CD14-positive monocyte (primary cell): Measurements from ENCODE around the gene TMPRSS5. TPM values are rescaled to one million over a fixed set of nuclear protein-coding genes. Genes with fewer than 3 reads are reported as not detected.

Source experiments
- DNase-seq, 3 donors: peaks; one replicate each; pipeline ENCODE4 v3.0.0-alpha.2; 2011 to 2022
- H2AFZ ChIP-seq: 2 replicates; pipeline ENCODE4 v1.6.0; 2012; ENCODE audit warnings: mild to moderate bottlenecking, low read depth, low read length, inconsistent platforms; ENCODE audit not compliant: insufficient read depth, poor library complexity, severe bottlenecking
- H3K27ac ChIP-seq, 2 donors: 1 replicate in 1 of 2; 2 replicates in 1 of 2; pipeline ENCODE4 v1.5.1; 2012 to 2013; ENCODE audit warnings: low read length in 2 of 2, control low read depth in 1 of 2, inconsistent platforms in 1 of 2, low read depth in 1 of 2, mild to moderate bottlenecking in 1 of 2
- H3K27me3 ChIP-seq, 2 donors: one replicate each; pipeline versions ENCODE4 v1.6.0 to v1.6.1; 2011 to 2013; ENCODE audit warnings: low read length in 2 of 2; ENCODE audit not compliant: control insufficient read depth in 2 of 2, insufficient read depth in 2 of 2
- H3K36me3 ChIP-seq, 2 donors: replicated peaks in 1 of 2; 1 replicate in 1 of 2; 2 replicates in 1 of 2; pipeline versions ENCODE4 v1.5.1 to v1.6.1; 2012 to 2013; ENCODE audit warnings: low read length in 2 of 2, control low read depth in 1 of 2, inconsistent platforms in 1 of 2, mild to moderate bottlenecking in 1 of 2; ENCODE audit not compliant: insufficient read depth in 2 of 2, control insufficient read depth in 1 of 2
- H3K4me1 ChIP-seq, 2 donors: 1 replicate in 1 of 2; 2 replicates in 1 of 2; pipeline versions ENCODE4 v1.5.1 to v1.6.1; 2012 to 2013; ENCODE audit warnings: low read length in 2 of 2, control low read depth in 1 of 2, inconsistent platforms in 1 of 2, mild to moderate bottlenecking in 1 of 2, moderate library complexity in 1 of 2; ENCODE audit not compliant: insufficient read depth in 2 of 2, control insufficient read depth in 1 of 2
- H3K4me2 ChIP-seq: replicated peaks from 2 replicates; pipeline ENCODE3; 2012; ENCODE audit warnings: low read length, moderate library complexity, mild to moderate bottlenecking; ENCODE audit not compliant: poor library complexity, severe bottlenecking; ENCODE audit errors: extremely low read depth
- H3K4me3 ChIP-seq, 3 experiments: fragments of 200-600 bp in 1 of 3; sonication (generic) in 1 of 3; replicated peaks in 1 of 3; 1 replicate in 2 of 3; 2 replicates in 1 of 3; pipeline ENCODE4 v1.5.1; 2011 to 2013; ENCODE audit warnings: low read length in 3 of 3, mild to moderate bottlenecking in 3 of 3, control low read depth in 2 of 3, low read depth in 2 of 3, inconsistent platforms in 1 of 3, moderate library complexity in 1 of 3
- H3K79me2 ChIP-seq: 2 replicates; pipeline ENCODE4 v1.6.0; 2012; ENCODE audit warnings: mild to moderate bottlenecking, control low read depth, inconsistent platforms, low read length, moderate library complexity; ENCODE audit not compliant: insufficient read depth
- H3K9ac ChIP-seq: 2 replicates; pipeline ENCODE4 v1.6.0; 2017; ENCODE audit warnings: low read length, mild to moderate bottlenecking; ENCODE audit not compliant: insufficient read depth, poor library complexity, severe bottlenecking
- H3K9me3 ChIP-seq, 2 donors: replicated peaks in 1 of 2; 1 replicate in 1 of 2; 2 replicates in 1 of 2; pipeline versions ENCODE4 v1.5.1 to v1.6.1; 2012 to 2013; ENCODE audit warnings: low read length in 2 of 2, control low read depth in 1 of 2; ENCODE audit not compliant: control insufficient read depth in 1 of 2, insufficient read depth in 1 of 2
- H4K20me1 ChIP-seq: 2 replicates; pipeline ENCODE4 v1.6.0; 2012; ENCODE audit warnings: mild to moderate bottlenecking, low read length, control low read depth, moderate library complexity; ENCODE audit not compliant: insufficient read depth
- H3K27ac Mint-ChIP-seq, 7 donors: one replicate each; pipeline ENCODE4 v1.8.0; 2020; ENCODE audit warnings: mild to moderate bottlenecking in 7 of 7, mixed read lengths in 7 of 7, moderate library complexity in 6 of 7, inconsistent platforms in 2 of 7
- H3K27me3 Mint-ChIP-seq, 3 donors: one replicate each; pipeline ENCODE4 v1.8.0; 2021 to 2022; ENCODE audit warnings: low read depth in 3 of 3, mild to moderate bottlenecking in 3 of 3, mixed read lengths in 3 of 3, moderate library complexity in 3 of 3, inconsistent platforms in 1 of 3
- H3K36me3 Mint-ChIP-seq, 2 donors: one replicate each; pipeline ENCODE4 v1.8.0; 2020; ENCODE audit warnings: mixed read lengths in 2 of 2, inconsistent platforms in 1 of 2, mild to moderate bottlenecking in 1 of 2
- H3K4me1 Mint-ChIP-seq: one replicate; pipeline ENCODE4 v1.8.0; 2020; ENCODE audit warnings: mild to moderate bottlenecking, mixed read lengths
- H3K4me3 Mint-ChIP-seq, 2 donors: one replicate each; pipeline ENCODE4 v1.8.0; 2020; ENCODE audit warnings: mild to moderate bottlenecking in 2 of 2, mixed read lengths in 2 of 2, moderate library complexity in 1 of 2
- H3K9me3 Mint-ChIP-seq, 7 donors: one replicate each; pipeline ENCODE4 v1.8.0; 2020 to 2022; ENCODE audit warnings: mixed read lengths in 7 of 7, mild to moderate bottlenecking in 6 of 7, moderate library complexity in 6 of 7, inconsistent platforms in 2 of 7
- WGBS: methylation state at CpG from one replicate; pipeline ENCODE4 v1.1.5; 2013; ENCODE audit warnings: missing lambda C conversion rate; ENCODE audit not compliant: insufficient coverage; 5-methylcytosine and 5-hydroxymethylcytosine counted together
- intact Hi-C, 2 donors: fragments of 100-400 bp; cut with micrococcal nuclease; formaldehyde crosslinking; loops; one replicate each; pipeline versions ENCODE4 v1.15.0 to v1.15.1; 2023
- polyA plus RNA-seq, 3 donors: library from polyadenylated mRNA; depleted of rRNA in 1 of 3; unstranded in 2 of 3; stranded (reverse) in 1 of 3; fragments of 300-500 nt in 2 of 3; fragments of >200 nt in 1 of 3; fragmentation: Illumina TruSeq in 2 of 3; gene quantifications; 1 replicate in 2 of 3; 2 replicates in 1 of 3; pipeline ENCODE4 v1.2.3, GENCODE V29; 2012 to 2021
- TF ChIP-seq, protein P1 (sequence below): fragments of 200-600 bp; IDR thresholded peaks from one replicate; pipeline ENCODE4 v1.8.0; 2022; ENCODE audit warnings: antibody characterized with exemption, mild to moderate bottlenecking

The TMPRSS5 gene
- polyA plus RNA-seq, 3 donors, result 0.80 TPM; not detected in 2

- Histone ChIP-seq H3K27ac (no peak overlapping the region), H3K9ac (no peak overlapping the region), H3K36me3 (no peaks in the 10 kb centered on the region), H3K4me3 (no peak overlapping the region), H4K20me1 (no peaks in the 10 kb centered on the region), H3K4me2 (no peak overlapping the region), H3K27me3 (no peaks in the 10 kb centered on the region), H3K9me3 (peaks cover 0 to 7% of the 10 kb centered on the region in 2 donors), H3K79me2 (no peaks in the 10 kb centered on the region), H3K4me1 (no peaks in the 10 kb centered on the region), H2AFZ (no peak overlapping the region)
- intact Hi-C loops, result no loop called here
- no peak overlapping the region for H3K27ac Mint-ChIP-seq
- no CpG with 5 or more reads among the region's 2 CpGs for WGBS
- peaks cover 4 to 8% of the 10 kb centered on the region in 2 donors for H3K36me3 Mint-ChIP-seq
- peaks cover 5 to 26% (median 9%) of the 10 kb centered on the region in 7 donors for H3K9me3 Mint-ChIP-seq
- no peak overlapping the region for H3K4me3 Mint-ChIP-seq
- DNase-seq, result no peak
- H3K27me3 Mint-ChIP-seq, result no peaks in the 10 kb centered on the region
- TF ChIP-seq, protein P1, sequence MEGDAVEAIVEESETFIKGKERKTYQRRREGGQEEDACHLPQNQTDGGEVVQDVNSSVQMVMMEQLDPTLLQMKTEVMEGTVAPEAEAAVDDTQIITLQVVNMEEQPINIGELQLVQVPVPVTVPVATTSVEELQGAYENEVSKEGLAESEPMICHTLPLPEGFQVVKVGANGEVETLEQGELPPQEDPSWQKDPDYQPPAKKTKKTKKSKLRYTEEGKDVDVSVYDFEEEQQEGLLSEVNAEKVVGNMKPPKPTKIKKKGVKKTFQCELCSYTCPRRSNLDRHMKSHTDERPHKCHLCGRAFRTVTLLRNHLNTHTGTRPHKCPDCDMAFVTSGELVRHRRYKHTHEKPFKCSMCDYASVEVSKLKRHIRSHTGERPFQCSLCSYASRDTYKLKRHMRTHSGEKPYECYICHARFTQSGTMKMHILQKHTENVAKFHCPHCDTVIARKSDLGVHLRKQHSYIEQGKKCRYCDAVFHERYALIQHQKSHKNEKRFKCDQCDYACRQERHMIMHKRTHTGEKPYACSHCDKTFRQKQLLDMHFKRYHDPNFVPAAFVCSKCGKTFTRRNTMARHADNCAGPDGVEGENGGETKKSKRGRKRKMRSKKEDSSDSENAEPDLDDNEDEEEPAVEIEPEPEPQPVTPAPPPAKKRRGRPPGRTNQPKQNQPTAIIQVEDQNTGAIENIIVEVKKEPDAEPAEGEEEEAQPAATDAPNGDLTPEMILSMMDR, result no peak
- H3K4me1 Mint-ChIP-seq, result no peaks in the 10 kb centered on the region
Observed at GRCh38 chr11:113715882-113716625, 9.9 kb upstream of the TMPRSS5 start.

GRCh38 chr11:113715273-113715672 lies 9.2 kb upstream of the TMPRSS5 start:
- H3K36me3 Mint-ChIP-seq, result peaks cover 4 to 8% of the 10 kb centered on the region in 2 donors
- Histone ChIP-seq H3K9me3 (peaks cover 0 to 7% of the 10 kb centered on the region in 2 donors), H3K79me2 (no peaks in the 10 kb centered on the region), H3K36me3 (no peaks in the 10 kb centered on the region), H3K4me1 (no peaks in the 10 kb centered on the region), H3K27ac (no peak overlapping the region), H2AFZ (no peak overlapping the region), H3K9ac (no peak overlapping the region), H3K4me2 (no peak overlapping the region), H3K27me3 (no peaks in the 10 kb centered on the region), H3K4me3 (no peak overlapping the region), H4K20me1 (no peaks in the 10 kb centered on the region)
- peaks cover 5 to 23% (median 7%) of the 10 kb centered on the region in 7 donors for H3K9me3 Mint-ChIP-seq
- H3K27ac Mint-ChIP-seq, result no peak overlapping the region
- 100% methylated on average over 1 of the region's 1 CpG for whole genome bisulfite sequencing
- H3K4me1 Mint-ChIP-seq, result no peaks in the 10 kb centered on the region
- no peaks in the 10 kb centered on the region for H3K27me3 Mint-ChIP-seq
- TF ChIP-seq, protein P1, result no peak
- DNase-seq, result no peak
- intact Hi-C loops, result no loop called here
- H3K4me3 Mint-ChIP-seq, result no peak overlapping the region
